AG04450 (cell line): ENCODE data around the gene TMEM181. TPM values are rescaled to one million over a fixed set of nuclear protein-coding genes. Genes with fewer than 3 reads are reported as not detected.
A peak's percentile ranks its signal among the peaks of the same experiment; 100 is the strongest.

Experiments used
- CTCF ChIA-PET: fragments of 300-600, 350-600 bp; formaldehyde crosslinking; extraction: SDS; loops from one replicate; lab custom pipeline; 2022; ENCODE audit warnings: antibody characterized with exemption, inconsistent platforms; lab: Charles Lee
- POLR2A ChIA-PET: fragments of 350-600 bp; formaldehyde crosslinking; extraction: SDS; loops from one replicate; lab custom pipeline; 2021; ENCODE audit warnings: antibody characterized with exemption, inconsistent platforms; lab: Yijun Ruan, JAX
- DNase-seq: peaks from one replicate; pipeline ENCODE4 v3.0.0-alpha.2; 2011; ENCODE audit warnings: low read depth, low spot score
- H3K27ac ChIP-seq: one replicate; pipeline ENCODE4 v1.5.1; 2012; ENCODE audit warnings: low read depth, low read length, control low read depth
- H3K27me3 ChIP-seq: one replicate; pipeline ENCODE4 v1.6.0; 2012; ENCODE audit warnings: low read length; ENCODE audit not compliant: control insufficient read depth, insufficient read depth
- H3K4me3 ChIP-seq: 2 replicates; pipeline ENCODE4 v1.5.1; 2011; ENCODE audit warnings: mild to moderate bottlenecking, low read depth, low read length, control low read depth
- H3K9me3 ChIP-seq: 2 replicates; pipeline ENCODE4 v1.5.1; 2012; ENCODE audit warnings: low read length; ENCODE audit not compliant: control insufficient read depth, insufficient read depth
- CTCF ChIP-seq: IDR thresholded peaks from 2 replicates; pipeline ENCODE4 v1.5.1; 2011; ENCODE audit warnings: low read depth, low read length, control low read depth, inconsistent platforms
- polyA plus RNA-seq: library from polyadenylated mRNA; depleted of rRNA; stranded (reverse); fragments of >200 nt; gene quantifications from 2 replicates; pipeline ENCODE4 v1.2.3, GENCODE V29; 2011

Gene TMEM181
- polyA plus RNA-seq, 1 experiment: 44.1 TPM

GRCh38 chr6:158662607-158662953 is 102.7 kb downstream of the TMEM181 start:
- CTCF ChIA-PET: interaction anchor here (1.0 to 3.1 kb wide), 4 partner anchors 13 to 449 kb away, joined by 4 to 25 read pairs (median 7); partner anchors contain the start of gene SYTL3
- no peaks in the 10 kb centered on the region; the same call in 1 of the 2 replicates for H3K9me3 ChIP-seq
- TF ChIP-seq CTCF: no peak
- peaks cover 2% of the 10 kb centered on the region for H3K27me3 ChIP-seq
- POLR2A ChIA-PET: interaction anchor here (1.4 kb wide), 1 partner anchor 18 kb away, joined by 7 read pairs; the partner anchor contains the start of gene DYNLT1
- no peak overlapping the region for H3K27ac ChIP-seq
- no peak overlapping the region; the same call in 1 of the 2 replicates for H3K4me3 ChIP-seq
- no peak for DNase-seq

- DNase-seq: no peak
- Histone ChIP-seq H3K27me3 (peaks cover 2% of the 10 kb centered on the region), H3K4me3 (no peak overlapping the region; the same call in 1 of the 2 replicates), H3K27ac (peak overlapping the region; percentile 11), H3K9me3 (no peaks in the 10 kb centered on the region; the same call in 1 of the 2 replicates)
- no peak for TF ChIP-seq CTCF
- ChIA-PET POLR2A (interaction anchor here (0.5 to 1.4 kb wide), 3 partner anchors 19 to 144 kb away, joined by 3 to 11 read pairs (median 7); partner anchors contain the start of gene DYNLT1), CTCF (interaction anchor here (0.7 to 3.1 kb wide), 5 partner anchors 10 to 449 kb away, joined by 3 to 25 read pairs (median 5); partner anchors contain the start of gene SYTL3)
Observed at GRCh38 chr6:158662954-158663624, 103.2 kb downstream of the TMEM181 start.

GRCh38 chr6:158663625-158664165 is 103.8 kb downstream of the TMEM181 start:
- DNase-seq: no peak
- peaks cover 2% of the 10 kb centered on the region for H3K27me3 ChIP-seq
- TF ChIP-seq CTCF: no peak
- CTCF ChIA-PET: interaction anchor here (0.7 to 3.1 kb wide), 5 partner anchors 9 to 450 kb away, joined by 3 to 25 read pairs (median 5); partner anchors contain the start of gene SYTL3
- POLR2A ChIA-PET: interaction anchor here (0.5 to 1.4 kb wide), 5 partner anchors 19 to 145 kb away, joined by 3 to 11 read pairs (median 3); partner anchors contain the start of gene DYNLT1
- H3K4me3 ChIP-seq: no peak overlapping the region; the same call in 1 of the 2 replicates
- no peak overlapping the region for H3K27ac ChIP-seq
- no peaks in the 10 kb centered on the region; the same call in 1 of the 2 replicates for H3K9me3 ChIP-seq

GRCh38 chr6:158665332-158665731 is 105.4 kb downstream of the TMEM181 start:
- Histone ChIP-seq H3K27me3 (peaks cover 2% of the 10 kb centered on the region), H3K27ac (no peak overlapping the region), H3K4me3 (no peak overlapping the region), H3K9me3 (no peaks in the 10 kb centered on the region; the same call in 1 of the 2 replicates)
- no peak for TF ChIP-seq CTCF
- ChIA-PET CTCF (no interaction called here), POLR2A (no interaction called here)
- no peak for DNase-seq
